ENCODE data around the gene TBC1D8. TPM values are rescaled to one million over a fixed set of nuclear protein-coding genes. Genes with fewer than 3 reads are reported as not detected.

TBC1D8 gene
- total RNA-seq, 1 experiment from 2014 or later, result 48.1 TPM

- Mint-ChIP-seq H3K9me3 (ENCODE audit: unreplicated experiment) (no peaks in the 10 kb centered on the region), H3K36me3 (ENCODE audit: insufficient read depth, unreplicated experiment) (peaks cover 12% of the 10 kb centered on the region), H3K27me3 (ENCODE audit: insufficient read depth, unreplicated experiment) (no peaks in the 10 kb centered on the region), H3K27ac (ENCODE audit: low read depth, unreplicated experiment) (peak overlapping the region; percentile 18), H3K4me3 (ENCODE audit: unreplicated experiment) (peak overlapping the region; percentile 91), H3K4me1 (ENCODE audit: insufficient read depth, unreplicated experiment) (peaks cover 77% of the 10 kb centered on the region)
- POLR2A ChIA-PET, result interaction anchor here (0.7 to 12.6 kb wide), 13 partner anchors 11 to 146 kb away, joined by 3 to 275 read pairs (median 13); partner anchors contain the start of gene RPL31
- intact Hi-C loops (cut with micrococcal nuclease), result no loop called here
- DNase-seq (ENCODE audit: unreplicated experiment), result no peak
- no TSS peak for BruUV-seq (replicated peaks)
- TF ChIP-seq CTCF (IDR thresholded peaks at IDR 0.05; ENCODE audit: unreplicated experiment), result no peak
- CTCF ChIA-PET, result interaction anchor here (0.7 to 8.5 kb wide), 8 partner anchors 23 to 135 kb away, joined by 3 to 79 read pairs (median 8); no protein-coding TSS in a partner anchor
Observed at GRCh38 chr2:101148777-101149176, 2.4 kb downstream of the TBC1D8 start.

GRCh38 chr2:101147971-101148370 lies 3.2 kb downstream of the TBC1D8 start:
- POLR2A ChIA-PET, result interaction anchor here (0.6 to 12.6 kb wide), 11 partner anchors 11 to 143 kb away, joined by 3 to 275 read pairs (median 6); no protein-coding TSS in a partner anchor
- peak overlapping the region; percentile 18 for H3K27ac Mint-ChIP-seq (ENCODE audit: low read depth, unreplicated experiment)
- no peak for DNase-seq (ENCODE audit: unreplicated experiment)
- H3K9me3 Mint-ChIP-seq (ENCODE audit: unreplicated experiment), result no peaks in the 10 kb centered on the region
- H3K4me1 Mint-ChIP-seq (ENCODE audit: insufficient read depth, unreplicated experiment), result peaks cover 78% of the 10 kb centered on the region
- no TSS peak for BruUV-seq (replicated peaks)
- CTCF ChIA-PET, result interaction anchor here (0.7 to 8.5 kb wide), 8 partner anchors 22 to 134 kb away, joined by 3 to 79 read pairs (median 5); no protein-coding TSS in a partner anchor
- peak overlapping the region; percentile 91 for H3K4me3 Mint-ChIP-seq (ENCODE audit: unreplicated experiment)
- H3K27me3 Mint-ChIP-seq (ENCODE audit: insufficient read depth, unreplicated experiment), result no peaks in the 10 kb centered on the region
- intact Hi-C loops (cut with micrococcal nuclease), result no loop called here
- no peak for TF ChIP-seq CTCF (IDR thresholded peaks at IDR 0.05; ENCODE audit: unreplicated experiment)
- peaks cover 12% of the 10 kb centered on the region for H3K36me3 Mint-ChIP-seq (ENCODE audit: insufficient read depth, unreplicated experiment)

- TF ChIP-seq CTCF (IDR thresholded peaks at IDR 0.05; ENCODE audit: unreplicated experiment), result no peak
Observed at GRCh38 chr2:101147062-101147461, 4.1 kb downstream of the TBC1D8 start.

GRCh38 chr2:101146535-101146934 lies 4.6 kb downstream of the TBC1D8 start:
- peak overlapping the region; percentile 28 for H3K4me3 Mint-ChIP-seq (ENCODE audit: unreplicated experiment)
- no peak for TF ChIP-seq CTCF (IDR thresholded peaks at IDR 0.05; ENCODE audit: unreplicated experiment)
- H3K27ac Mint-ChIP-seq (ENCODE audit: low read depth, unreplicated experiment), result no peak overlapping the region
- intact Hi-C loops (cut with micrococcal nuclease), result loop anchor here (1.0 kb wide), 1 partner anchor 82 kb away; no protein-coding TSS in a partner anchor
- no TSS peak for BruUV-seq (replicated peaks)
- no peaks in the 10 kb centered on the region for H3K9me3 Mint-ChIP-seq (ENCODE audit: unreplicated experiment)
- POLR2A ChIA-PET, result interaction anchor here (0.7 to 12.6 kb wide), 4 partner anchors 23 to 66 kb away, joined by 3 to 275 read pairs (median 9); no protein-coding TSS in a partner anchor
- DNase-seq (ENCODE audit: unreplicated experiment), result no peak
- no peaks in the 10 kb centered on the region for H3K27me3 Mint-ChIP-seq (ENCODE audit: insufficient read depth, unreplicated experiment)
- H3K36me3 Mint-ChIP-seq (ENCODE audit: insufficient read depth, unreplicated experiment), result peaks cover 22% of the 10 kb centered on the region
- CTCF ChIA-PET, result interaction anchor here (1.5 to 1.6 kb wide), 2 partner anchors 26 to 110 kb away, joined by 7 read pairs; no protein-coding TSS in a partner anchor
- H3K4me1 Mint-ChIP-seq (ENCODE audit: insufficient read depth, unreplicated experiment), result peaks cover 66% of the 10 kb centered on the region

More at GRCh38 chr2:101147062-101147461, 4.1 kb downstream of the TBC1D8 start:
- POLR2A ChIA-PET, result interaction anchor here (0.7 to 12.6 kb wide), 5 partner anchors 24 to 82 kb away, joined by 3 to 275 read pairs (median 13); no protein-coding TSS in a partner anchor
- Mint-ChIP-seq H3K36me3 (ENCODE audit: insufficient read depth, unreplicated experiment) (peaks cover 18% of the 10 kb centered on the region), H3K9me3 (ENCODE audit: unreplicated experiment) (no peaks in the 10 kb centered on the region), H3K4me1 (ENCODE audit: insufficient read depth, unreplicated experiment) (peaks cover 69% of the 10 kb centered on the region), H3K27ac (ENCODE audit: low read depth, unreplicated experiment) (no peak overlapping the region), H3K4me3 (ENCODE audit: unreplicated experiment) (peak overlapping the region; percentile 91), H3K27me3 (ENCODE audit: insufficient read depth, unreplicated experiment) (no peaks in the 10 kb centered on the region)
- intact Hi-C loops (cut with micrococcal nuclease), result no loop called here
- DNase-seq (ENCODE audit: unreplicated experiment), result no peak
- no TSS peak for BruUV-seq (replicated peaks)
- CTCF ChIA-PET, result interaction anchor here (0.6 to 2.1 kb wide), 3 partner anchors 21 to 53 kb away, joined by 3 to 9 read pairs (median 3); no protein-coding TSS in a partner anchor
